ENCODE measurements around the gene PNRC2. TPM values are rescaled to one million over a fixed set of nuclear protein-coding genes. Genes with fewer than 3 reads are reported as not detected.
"Not testable (repeated sequence)": the region's sequence is repeated elsewhere in the genome, so short reads cannot be mapped to it uniquely, and the experiment has no call there.

PNRC2 gene
- total RNA-seq, 3 donors from 2014 or later, result 168 to 179 (median 168) TPM

- no peaks in the 10 kb centered on the region for H3K27me3 Mint-ChIP-seq (ENCODE audit: low read depth)
- peaks cover 68% of the 10 kb centered on the region for H3K4me1 Mint-ChIP-seq (ENCODE audit: low read depth)
- ATAC-seq, result no peak
- H3K36me3 Mint-ChIP-seq (ENCODE audit: insufficient read depth), result peaks cover 65% of the 10 kb centered on the region
- H3K9me3 Mint-ChIP-seq, result no peaks in the 10 kb centered on the region
- no peak overlapping the region for H3K4me3 Mint-ChIP-seq
- DNase-seq, result no peak
Measured at GRCh38 chr1:23964790-23965740, 5.4 kb downstream of the PNRC2 start.

- H3K4me3 Mint-ChIP-seq, result no peak overlapping the region
- H3K9me3 Mint-ChIP-seq, result no peaks in the 10 kb centered on the region
- peaks cover 51% of the 10 kb centered on the region for H3K4me1 Mint-ChIP-seq (ENCODE audit: low read depth)
- DNase-seq (no peak), ATAC-seq (no peak)
- peaks cover 58% of the 10 kb centered on the region for H3K36me3 Mint-ChIP-seq (ENCODE audit: insufficient read depth)
- no peaks in the 10 kb centered on the region for H3K27me3 Mint-ChIP-seq (ENCODE audit: low read depth)
Measured at GRCh38 chr1:23966973-23967493, 7.4 kb downstream of the PNRC2 start.

GRCh38 chr1:23967871-23968270 is 8.2 kb downstream of the PNRC2 start:
- peaks cover 46% of the 10 kb centered on the region for H3K4me1 Mint-ChIP-seq (ENCODE audit: low read depth)
- H3K4me3 Mint-ChIP-seq, result no peak overlapping the region
- H3K9me3 Mint-ChIP-seq, result no peaks in the 10 kb centered on the region
- H3K36me3 Mint-ChIP-seq (ENCODE audit: insufficient read depth), result peaks cover 55% of the 10 kb centered on the region
- no peaks in the 10 kb centered on the region for H3K27me3 Mint-ChIP-seq (ENCODE audit: low read depth)
- DNase-seq (no peak), ATAC-seq (no peak)

- no peak for DNase-seq
- Mint-ChIP-seq H3K9me3 (no peaks in the 10 kb centered on the region), H3K27me3 (ENCODE audit: low read depth) (no peaks in the 10 kb centered on the region), H3K4me1 (ENCODE audit: low read depth) (peaks cover 54% of the 10 kb centered on the region), H3K4me3 (peak overlapping the region; percentile 100), H3K36me3 (ENCODE audit: insufficient read depth) (peaks cover 35% of the 10 kb centered on the region)
- ATAC-seq, result no peak
Measured at GRCh38 chr1:23977187-23977853, 17.7 kb downstream of the PNRC2 start.

- H3K4me3 Mint-ChIP-seq, result peak overlapping the region; percentile 100
- no peaks in the 10 kb centered on the region for H3K27me3 Mint-ChIP-seq (ENCODE audit: low read depth)
- DNase-seq, result no peak
- H3K36me3 Mint-ChIP-seq (ENCODE audit: insufficient read depth), result peaks cover 35% of the 10 kb centered on the region
- H3K4me1 Mint-ChIP-seq (ENCODE audit: low read depth), result peaks cover 54% of the 10 kb centered on the region
- ATAC-seq, result no peak
- H3K9me3 Mint-ChIP-seq, result no peaks in the 10 kb centered on the region
Measured at GRCh38 chr1:23977854-23978191, 18.2 kb downstream of the PNRC2 start.

GRCh38 chr1:23978805-23979204 is 19.2 kb downstream of the PNRC2 start:
- Mint-ChIP-seq H3K36me3 (ENCODE audit: insufficient read depth) (peaks cover 30% of the 10 kb centered on the region), H3K4me3 (peak overlapping the region; percentile 100), H3K9me3 (no peaks in the 10 kb centered on the region), H3K27me3 (ENCODE audit: low read depth) (no peaks in the 10 kb centered on the region), H3K4me1 (ENCODE audit: low read depth) (peaks cover 50% of the 10 kb centered on the region)
- no peak for ATAC-seq
- DNase-seq, result no peak

GRCh38 chr1:23979387-23979880 is 19.8 kb downstream of the PNRC2 start:
- DNase-seq (no peak), ATAC-seq (no peak)
- no peaks in the 10 kb centered on the region for H3K27me3 Mint-ChIP-seq (ENCODE audit: low read depth)
- peaks cover 44% of the 10 kb centered on the region for H3K4me1 Mint-ChIP-seq (ENCODE audit: low read depth)
- no peaks in the 10 kb centered on the region for H3K9me3 Mint-ChIP-seq
- H3K4me3 Mint-ChIP-seq, result peak overlapping the region; percentile 100
- peaks cover 26% of the 10 kb centered on the region for H3K36me3 Mint-ChIP-seq (ENCODE audit: insufficient read depth)

- H3K27me3 Mint-ChIP-seq (ENCODE audit: low read depth), result no peaks in the 10 kb centered on the region
Measured at GRCh38 chr1:23979881-23980727, 20.5 kb downstream of the PNRC2 start, which contains the start of gene SRSF10. TSS of gene SRSF10 (minus strand) at chr1:23980327. CDS start at chr1:23980255, 72 bp downstream.

GRCh38 chr1:23980728-23981070 is 21.1 kb downstream of the PNRC2 start:
- Mint-ChIP-seq H3K36me3 (ENCODE audit: insufficient read depth) (peaks cover 21% of the 10 kb centered on the region), H3K9me3 (no peaks in the 10 kb centered on the region), H3K27me3 (ENCODE audit: low read depth) (no peaks in the 10 kb centered on the region), H3K4me3 (peak overlapping the region; percentile 100), H3K4me1 (ENCODE audit: low read depth) (peaks cover 36% of the 10 kb centered on the region)
- DNase-seq, result peak; percentile 17
- ATAC-seq, result peak; percentile 42 to 49

More at GRCh38 chr1:23979881-23980727, 20.5 kb downstream of the PNRC2 start, which contains the start of gene SRSF10:
- H3K36me3 Mint-ChIP-seq (ENCODE audit: insufficient read depth), result peaks cover 21% of the 10 kb centered on the region
- no peaks in the 10 kb centered on the region for H3K9me3 Mint-ChIP-seq
- DNase-seq, result peak; percentile 97
- peak within 1 kb of the TSS; percentile 100 for H3K4me3 Mint-ChIP-seq
- peaks cover 39% of the 10 kb centered on the region for H3K4me1 Mint-ChIP-seq (ENCODE audit: low read depth)
- ATAC-seq, result peak; percentile 93 to 94

- no peak for DNase-seq
- peaks cover under 1% of the 10 kb centered on the region for H3K36me3 Mint-ChIP-seq (ENCODE audit: insufficient read depth)
- no peaks in the 10 kb centered on the region for H3K9me3 Mint-ChIP-seq
- no peak overlapping the region for H3K4me3 Mint-ChIP-seq
- H3K4me1 Mint-ChIP-seq (ENCODE audit: low read depth), result peaks cover 12% of the 10 kb centered on the region
- H3K27me3 Mint-ChIP-seq (ENCODE audit: low read depth), result no peaks in the 10 kb centered on the region
- no peak for ATAC-seq
Measured at GRCh38 chr1:23984417-23985186, 25.0 kb downstream of the PNRC2 start.

GRCh38 chr1:23987038-23987437 is 27.4 kb downstream of the PNRC2 start:
- H3K36me3 Mint-ChIP-seq (ENCODE audit: insufficient read depth); ATAC-seq; H3K4me1 Mint-ChIP-seq (ENCODE audit: low read depth): not testable (repeated sequence)

GRCh38 chr1:23989263-23989662 is 29.6 kb downstream of the PNRC2 start:
- no peak for ATAC-seq
- Mint-ChIP-seq H3K27me3 (ENCODE audit: low read depth) (no peaks in the 10 kb centered on the region), H3K4me1 (ENCODE audit: low read depth) (peaks cover 6% of the 10 kb centered on the region), H3K9me3 (no peaks in the 10 kb centered on the region), H3K4me3 (no peak overlapping the region), H3K36me3 (ENCODE audit: insufficient read depth) (no peaks in the 10 kb centered on the region)
- DNase-seq, result no peak

More at GRCh38 chr1:23987038-23987437, 27.4 kb downstream of the PNRC2 start:
- not testable (repeated sequence) for H3K27me3 Mint-ChIP-seq (ENCODE audit: low read depth); H3K9me3 Mint-ChIP-seq; H3K4me3 Mint-ChIP-seq; DNase-seq

GRCh38 chr1:23992011-23992410 is 32.4 kb downstream of the PNRC2 start:
- not testable (repeated sequence) for H3K36me3 Mint-ChIP-seq (ENCODE audit: insufficient read depth); H3K4me3 Mint-ChIP-seq; H3K27me3 Mint-ChIP-seq (ENCODE audit: low read depth); H3K9me3 Mint-ChIP-seq; ATAC-seq; H3K4me1 Mint-ChIP-seq (ENCODE audit: low read depth); DNase-seq

Data from activated T-cell treated with anti-CD3 and anti-CD28 coated beads, Interleukin-2, amount 50 U/mL, for 4 hours (primary cell).